Amniotic stem cell (primary cell): Measurements from ENCODE around the gene PTGDR2.

Source experiments
- DNase-seq: peaks from one replicate; lab custom pipeline; 2025; lab: John Stamatoyannopoulos, UW

The PTGDR2 gene

DNA sequence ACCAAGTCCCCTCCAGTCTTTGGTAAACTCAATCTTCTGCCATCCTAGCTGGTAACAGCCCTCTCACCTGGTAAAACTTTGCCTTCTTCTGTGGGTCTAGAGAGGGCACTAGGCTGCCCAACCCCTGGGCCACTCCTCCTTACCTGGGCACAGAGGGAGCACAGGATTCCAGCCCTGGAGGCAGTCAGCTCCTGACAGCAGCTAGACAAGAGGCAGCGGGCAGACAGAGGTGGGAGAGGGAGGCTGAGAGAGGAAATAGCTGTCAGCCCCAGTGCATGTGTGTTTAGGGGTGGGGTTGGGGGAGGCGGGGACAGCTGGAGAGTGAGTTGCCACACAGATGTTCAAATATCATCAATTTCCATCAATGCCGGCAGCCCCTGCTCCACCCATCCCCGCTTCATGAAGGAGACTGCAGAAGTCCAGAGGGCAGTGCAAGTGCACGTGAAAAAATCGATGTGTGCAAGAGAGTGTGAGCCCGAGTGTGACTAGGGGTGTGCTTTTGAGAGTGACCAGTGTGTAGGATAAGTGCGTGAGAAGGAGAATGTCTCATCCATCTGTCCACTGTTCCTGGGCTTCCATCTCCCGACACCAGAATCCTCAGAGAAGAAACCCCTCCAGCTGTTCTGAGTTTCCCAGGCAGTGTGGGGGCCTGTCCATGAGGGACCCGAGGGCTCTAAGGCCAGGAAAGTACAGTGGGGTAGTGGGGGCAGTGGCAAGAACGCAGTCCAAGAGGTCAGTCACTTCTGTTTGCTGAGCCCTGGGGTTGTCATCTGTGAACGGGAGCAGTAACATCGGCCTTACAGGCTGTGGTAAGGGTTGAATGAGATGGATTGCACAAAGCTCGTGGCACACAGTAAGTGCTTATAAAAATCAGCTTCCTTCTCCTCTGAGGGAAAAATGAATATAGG, at the start of gene PTGDR2:
Gene PTGDR2 (minus strand): TSS at position 225 of the 908 bp plus-strand sequence. CDS start 2,228 bp downstream, outside the sequence.
- no peak for DNase-seq

DNA sequence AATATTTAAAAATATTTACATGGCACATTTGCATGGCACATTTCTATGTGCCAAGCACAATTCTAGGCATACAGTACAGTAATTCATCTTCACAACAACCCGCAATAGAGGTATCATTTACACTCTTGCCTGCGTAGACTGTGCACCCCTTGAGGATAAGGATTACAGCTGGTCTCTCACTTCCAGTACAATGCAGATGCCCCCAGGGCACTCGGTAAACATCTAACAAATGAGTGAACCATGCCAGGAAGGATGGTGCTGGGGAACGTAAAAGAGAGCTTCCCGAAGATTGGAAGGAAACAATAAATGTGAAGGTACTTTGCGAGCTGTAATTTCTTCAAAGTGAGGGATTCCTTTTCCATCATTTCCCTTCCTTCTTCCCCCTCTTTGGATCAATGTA, 49.3 kb upstream of the PTGDR2 start:
- DNase-seq, result no peak

DNA sequence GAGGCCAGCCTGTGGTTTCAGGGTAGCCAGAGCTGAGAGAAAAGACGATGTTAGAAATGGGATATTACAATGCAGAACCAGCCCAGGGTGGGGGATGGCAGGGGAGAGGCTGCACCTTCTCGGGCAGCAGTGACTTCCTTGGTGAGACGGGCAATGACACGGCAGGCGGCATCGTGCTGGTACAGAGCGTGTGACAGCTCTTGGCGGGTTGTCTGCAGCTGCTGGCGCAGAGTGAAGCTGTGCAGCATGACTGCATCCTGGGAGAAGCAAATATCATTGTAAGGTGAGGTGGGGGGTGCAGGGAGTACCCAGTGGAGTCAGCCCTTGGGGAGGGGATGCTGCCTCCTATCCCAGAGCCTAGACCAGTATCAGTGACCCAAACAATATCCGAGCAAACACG, 46.9 kb upstream of the PTGDR2 start:
- DNase-seq, result no peak

DNA sequence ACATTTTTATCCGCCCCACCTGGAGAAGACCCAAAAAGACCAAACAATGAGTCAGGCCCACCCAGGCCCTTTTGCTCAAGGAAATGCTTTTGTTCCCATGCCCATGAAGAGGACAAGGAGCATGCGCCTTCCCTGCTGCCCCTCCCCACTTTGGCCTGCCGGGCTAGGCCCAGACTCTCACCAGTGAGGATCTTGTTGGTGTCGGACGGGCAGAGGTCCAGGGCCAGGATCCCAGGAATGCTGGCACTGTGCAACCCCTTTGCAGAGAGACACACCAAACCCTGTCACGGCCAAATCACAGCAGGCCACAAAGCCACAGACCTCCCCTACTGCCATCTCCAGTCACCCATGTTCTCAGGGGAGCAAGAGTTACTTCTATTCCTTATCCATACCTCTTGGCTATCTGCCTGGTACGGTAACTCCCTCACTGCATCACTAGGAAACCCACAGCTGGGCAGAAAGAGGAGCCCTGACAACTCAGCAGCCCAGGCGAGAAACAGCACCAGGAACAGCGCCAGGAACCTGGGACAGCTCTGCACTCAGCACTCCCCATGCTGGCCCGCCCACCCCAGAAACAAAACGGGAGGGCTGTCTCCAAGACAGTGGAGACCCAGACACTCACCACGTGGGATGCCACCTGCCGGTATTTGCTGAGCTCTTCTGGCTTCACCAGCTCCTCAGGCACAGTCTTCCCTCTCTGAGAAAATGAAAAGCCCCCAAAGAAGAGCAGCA, 45.1 kb upstream of the PTGDR2 start:
- no peak for DNase-seq

DNA sequence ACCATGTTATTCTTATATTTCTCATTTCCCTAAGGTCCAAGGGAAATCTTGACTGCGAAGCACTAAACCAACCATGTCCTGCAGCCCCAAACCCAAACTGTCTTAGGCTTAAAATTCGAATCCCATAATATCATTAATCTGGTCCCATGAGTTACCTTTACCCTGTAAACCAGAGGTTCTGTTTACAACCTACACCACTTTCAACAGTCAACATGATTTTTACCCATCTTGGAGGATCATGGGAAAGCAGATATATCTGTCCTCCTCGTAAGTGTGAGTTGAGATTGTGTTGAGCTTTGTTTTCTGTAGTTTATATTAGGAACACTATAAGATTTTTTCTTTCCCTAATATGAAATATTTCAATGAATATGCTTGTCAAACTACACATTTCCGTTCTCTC, 44.2 kb upstream of the PTGDR2 start:
- no peak for DNase-seq

DNA sequence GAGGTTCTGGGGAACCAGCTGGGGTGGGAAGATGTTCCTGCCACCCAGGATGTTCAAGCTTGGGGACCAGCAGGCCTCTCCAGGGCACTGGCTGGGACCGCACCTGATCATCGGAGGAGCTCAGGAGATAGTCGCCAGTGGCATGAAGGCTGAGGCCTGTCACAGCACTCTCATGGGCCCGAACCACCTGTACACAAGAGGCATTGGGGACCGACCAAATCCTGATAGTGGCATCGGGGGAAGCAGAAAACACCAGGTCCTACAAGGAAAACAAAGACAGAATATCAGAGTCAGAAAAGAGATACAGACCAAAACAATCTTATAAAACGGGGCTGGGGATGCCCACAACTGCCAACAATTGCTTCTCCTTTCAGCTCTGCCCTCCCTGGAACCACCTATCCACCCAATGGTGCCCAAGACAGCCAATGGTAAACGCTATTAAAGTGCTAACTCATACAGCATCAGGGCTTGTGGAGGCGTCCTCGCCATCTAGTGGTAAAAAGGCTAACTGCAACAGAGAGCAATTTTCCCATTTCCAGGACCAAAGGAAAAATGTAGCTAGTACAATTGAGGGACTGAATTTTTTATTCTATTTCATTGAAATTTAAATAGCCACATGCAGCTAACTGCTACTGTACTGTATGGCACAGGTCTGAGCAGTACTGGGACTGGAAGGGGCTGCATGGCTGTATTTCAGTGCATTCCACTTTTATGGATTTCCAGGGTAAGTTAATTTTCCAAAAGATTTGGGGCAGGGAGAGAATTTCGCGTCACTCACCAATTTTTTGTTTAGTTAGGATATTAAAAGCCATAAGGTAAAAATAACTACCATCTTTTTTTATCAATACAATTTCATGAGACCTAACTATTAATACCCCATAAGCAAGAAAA, 43.5 kb upstream of the PTGDR2 start:
- DNase-seq, result peak; percentile 22

DNA sequence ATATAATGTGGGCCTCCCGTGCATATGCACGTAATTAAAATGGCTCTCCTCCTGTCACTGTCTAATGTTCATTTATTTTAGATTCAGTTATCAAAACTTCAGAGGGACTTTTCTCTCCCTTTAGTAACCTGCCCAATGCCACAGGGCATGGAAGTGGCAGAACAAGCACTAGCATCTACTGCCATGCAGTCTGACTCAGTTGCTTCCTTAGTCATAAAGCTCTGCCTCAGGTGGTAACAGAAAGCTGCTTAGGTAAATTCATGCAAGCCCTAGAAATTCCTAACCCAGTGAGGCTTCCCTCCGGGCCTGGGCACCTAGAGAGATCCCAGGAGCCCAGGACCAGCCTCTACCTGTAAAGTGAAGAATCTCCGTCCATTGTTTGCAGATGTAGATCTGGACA, 41.7 kb upstream of the PTGDR2 start:
- DNase-seq, result no peak

DNA sequence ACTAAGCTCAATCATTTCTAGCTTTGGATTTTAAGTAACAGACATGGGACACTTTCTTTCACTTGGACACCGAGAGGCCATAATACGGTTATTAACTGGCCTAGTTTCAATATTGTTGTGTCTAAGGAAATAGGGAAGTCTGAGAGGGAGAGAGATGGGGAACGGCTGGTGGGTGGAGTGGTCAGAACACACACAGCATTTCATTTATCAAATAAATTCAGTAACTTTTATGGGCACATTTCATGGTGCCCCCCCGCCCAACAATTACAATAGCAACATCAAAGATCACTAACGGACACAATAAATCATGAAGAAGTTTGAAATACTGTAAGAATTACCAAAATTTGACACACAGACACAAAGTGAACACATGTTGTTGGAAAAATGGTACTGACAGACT, 39.9 kb upstream of the PTGDR2 start:
- no peak for DNase-seq

DNA sequence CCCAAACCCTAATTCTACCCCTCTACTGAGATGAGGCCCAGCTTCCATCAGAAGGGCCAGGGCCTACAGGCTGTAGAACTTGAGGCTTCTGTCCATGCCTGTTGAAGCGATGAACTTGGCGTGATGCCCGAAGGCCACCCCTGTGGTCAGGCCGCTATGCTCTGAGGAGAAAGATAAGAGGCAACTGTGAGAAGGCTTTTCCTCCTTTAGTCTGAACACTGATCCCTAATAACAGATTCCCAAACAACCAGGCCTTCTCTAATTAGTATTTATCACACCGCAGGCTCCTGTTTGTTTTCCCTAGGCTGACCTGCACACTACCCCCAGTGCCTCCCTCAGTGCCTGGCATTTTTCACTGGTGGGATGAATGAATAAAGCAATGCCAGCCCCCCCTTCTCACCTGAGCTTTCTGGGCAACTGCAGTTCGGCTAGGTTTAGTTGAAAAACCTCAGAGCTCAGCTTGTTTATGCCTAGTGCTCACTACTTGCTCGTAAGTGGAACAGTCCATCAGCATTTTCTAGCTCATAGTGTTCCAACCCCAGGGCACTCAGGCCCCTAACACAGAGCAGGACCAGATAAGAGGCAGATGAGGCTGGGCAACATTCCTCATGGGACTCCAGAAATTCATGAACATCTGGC, 35.5 kb upstream of the PTGDR2 start:
- no peak for DNase-seq

DNA sequence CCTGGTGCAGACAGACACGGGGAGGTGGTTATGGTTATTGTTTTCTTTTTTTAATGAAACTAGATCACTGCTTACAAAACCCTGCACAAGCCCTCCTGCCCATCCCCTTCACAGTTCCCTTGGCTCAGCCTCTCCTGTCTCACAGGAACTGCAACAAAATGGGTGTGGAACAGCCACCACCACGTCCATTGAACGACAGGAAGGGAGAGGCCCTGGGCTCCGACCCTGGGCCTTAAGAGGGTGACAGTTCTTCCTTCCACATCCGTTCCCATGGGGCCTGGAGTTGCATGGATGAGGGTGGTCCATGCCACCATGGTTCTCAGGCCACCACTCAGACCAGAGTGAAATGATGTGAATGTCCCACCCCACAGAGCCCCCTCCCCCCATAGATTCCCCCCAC, 34.9 kb upstream of the PTGDR2 start:
- no peak for DNase-seq

DNA sequence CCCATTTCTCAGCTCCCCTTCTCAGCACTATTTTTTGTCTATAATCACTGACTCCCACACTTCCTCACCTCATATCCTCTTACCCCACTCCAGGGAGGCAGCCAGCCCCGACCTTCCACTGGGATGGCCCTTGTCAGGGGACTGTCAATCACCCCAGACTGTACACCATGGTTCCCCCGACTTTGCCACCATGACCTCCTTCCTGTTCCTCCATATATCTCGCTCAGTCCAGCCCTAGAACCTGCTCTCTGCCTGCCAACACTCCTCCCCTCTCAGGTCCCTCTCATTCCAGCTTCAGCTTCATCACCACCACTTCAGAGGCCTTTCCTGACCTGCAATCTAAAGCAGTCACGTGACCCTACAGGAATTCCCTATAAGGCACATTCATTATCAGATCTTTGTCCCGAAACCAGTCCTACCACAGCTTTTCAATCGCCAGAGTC, 34.1 kb upstream of the PTGDR2 start:
- no peak for DNase-seq

DNA sequence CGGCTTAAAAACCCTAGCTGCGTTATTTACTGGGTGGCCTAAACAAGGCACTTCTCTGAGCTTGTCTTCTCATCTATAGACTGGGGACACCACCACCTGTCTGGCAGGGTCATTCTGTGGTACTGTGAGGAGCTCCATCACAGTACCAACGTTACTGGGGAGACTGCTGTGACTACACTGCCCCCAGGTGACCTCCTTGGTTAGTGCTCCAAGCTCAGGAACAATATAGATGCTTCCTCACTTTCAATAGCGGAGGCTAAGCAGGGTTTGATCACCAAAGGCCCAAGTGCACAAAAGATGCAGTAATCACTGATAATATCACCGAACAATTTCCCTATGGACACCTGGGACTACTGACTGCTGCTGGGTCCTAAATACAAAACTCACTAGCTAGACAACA, 31.8 kb upstream of the PTGDR2 start:
- no peak for DNase-seq

DNA sequence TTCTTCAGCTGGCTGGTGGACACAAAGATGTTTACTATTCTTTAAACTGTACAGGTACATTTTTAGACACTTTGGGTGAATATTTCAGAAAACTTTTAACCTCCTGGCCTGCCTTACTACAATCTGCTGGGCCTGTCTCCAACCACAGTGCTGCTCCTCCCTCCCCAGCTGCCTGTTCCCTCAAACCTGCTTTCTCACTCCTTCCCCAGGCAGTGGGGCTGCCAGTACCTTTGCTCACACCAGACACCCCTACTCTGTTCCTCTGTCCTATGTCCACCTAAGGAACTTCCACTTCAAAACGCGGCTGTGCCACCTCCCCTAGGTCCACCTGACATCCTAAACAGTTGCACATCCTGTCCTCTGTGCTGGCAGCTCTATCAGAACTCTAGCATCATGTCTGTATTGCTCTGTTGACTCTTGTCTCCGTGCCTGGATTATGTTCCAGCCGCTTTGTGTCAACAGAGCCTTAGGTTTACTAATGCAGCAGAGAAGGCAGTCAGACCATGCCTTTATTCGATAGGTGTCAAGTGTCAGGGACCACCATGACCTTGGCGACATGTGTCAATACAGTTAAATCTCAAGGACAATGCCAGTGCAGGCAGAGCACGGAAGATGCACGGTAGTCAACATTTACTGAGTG, 25.0 kb upstream of the PTGDR2 start:
- DNase-seq, result no peak

DNA sequence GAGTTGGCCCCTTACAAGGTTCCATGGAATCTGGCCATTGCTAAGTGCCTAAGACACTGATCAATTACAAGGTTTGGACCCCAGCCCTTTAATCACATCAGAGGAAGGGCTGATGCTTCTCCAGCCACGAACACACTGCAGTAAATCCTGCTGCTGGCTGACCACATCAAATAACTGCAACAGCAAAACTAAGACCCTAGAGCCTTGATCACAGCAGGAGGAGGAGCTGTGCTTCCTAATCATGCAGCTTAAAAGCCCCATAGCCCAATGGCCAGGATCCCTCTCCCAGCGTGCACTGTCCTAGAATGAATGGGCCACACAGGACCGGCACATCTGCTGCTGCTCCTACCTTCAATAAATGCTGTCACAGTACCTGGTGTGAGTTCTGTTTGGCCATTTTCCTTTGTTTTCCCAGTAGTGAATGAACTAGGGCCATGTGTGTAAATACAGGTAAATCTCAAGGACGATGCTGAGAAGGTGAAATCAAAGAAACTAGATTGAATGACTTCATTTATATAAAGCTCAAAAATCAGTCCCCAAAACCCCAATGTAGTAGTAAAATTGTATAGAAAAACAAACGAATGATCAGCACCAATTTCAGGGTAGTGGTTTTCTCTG, 24.3 kb upstream of the PTGDR2 start:
- no peak for DNase-seq

DNA sequence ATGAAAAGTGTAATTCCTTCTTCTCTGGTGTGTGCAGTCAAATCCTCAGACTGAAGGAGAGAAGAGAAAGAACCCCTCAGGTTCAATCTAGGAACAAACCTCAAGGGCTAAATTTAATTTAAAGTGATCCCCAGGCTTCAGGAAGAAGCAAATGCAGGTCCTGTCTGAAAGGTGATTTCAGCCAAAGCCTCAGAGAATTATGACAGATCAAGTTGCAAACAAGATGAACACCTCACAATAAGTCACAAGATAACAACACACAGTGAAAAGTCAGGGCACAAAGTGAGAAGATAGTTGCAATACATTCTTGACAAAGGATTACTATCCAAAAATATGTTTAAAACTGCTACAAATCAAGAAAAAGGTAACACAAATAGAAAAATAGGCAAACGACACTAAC, 23.4 kb upstream of the PTGDR2 start:
- no peak for DNase-seq

DNA sequence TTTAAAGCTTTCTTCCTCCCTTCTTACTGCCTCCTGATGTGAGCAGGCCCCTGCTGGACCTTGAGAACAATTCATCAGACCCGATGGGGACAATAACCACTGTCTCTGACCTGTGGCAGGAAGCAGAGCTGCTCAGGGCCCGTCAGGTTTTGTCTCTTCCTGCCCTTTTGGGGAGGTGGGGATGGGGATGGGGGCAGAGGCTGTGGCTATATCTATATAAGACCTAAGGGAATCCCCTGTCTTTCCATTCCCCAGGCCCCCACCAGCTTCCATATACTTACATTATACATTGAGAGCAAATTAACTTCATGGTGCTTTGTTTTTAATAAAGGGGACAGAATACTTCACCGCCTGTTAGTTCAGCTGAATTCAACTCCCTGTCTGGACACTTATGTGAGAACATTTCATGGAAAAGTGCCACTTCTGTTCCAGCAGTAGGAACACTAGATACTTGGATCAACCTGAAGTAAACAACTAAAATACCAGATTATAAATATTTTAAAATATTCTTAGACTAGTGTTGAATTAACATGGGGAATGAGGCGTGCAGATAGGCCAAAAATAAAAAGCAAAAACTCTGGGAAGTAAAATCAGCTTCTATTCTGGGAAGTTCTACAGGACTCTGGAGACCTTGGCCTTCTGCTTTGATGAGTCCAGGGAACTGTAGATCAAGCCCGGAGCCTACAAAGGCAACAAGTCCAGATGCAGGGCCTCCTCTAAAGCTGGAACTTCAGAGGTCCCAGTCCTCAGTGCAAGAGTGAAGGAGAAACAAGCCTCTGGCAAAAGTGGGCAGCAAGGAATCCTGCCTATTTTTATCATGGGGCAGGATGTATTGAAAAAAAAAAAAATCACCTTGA, 22.7 kb upstream of the PTGDR2 start:
- no peak for DNase-seq

DNA sequence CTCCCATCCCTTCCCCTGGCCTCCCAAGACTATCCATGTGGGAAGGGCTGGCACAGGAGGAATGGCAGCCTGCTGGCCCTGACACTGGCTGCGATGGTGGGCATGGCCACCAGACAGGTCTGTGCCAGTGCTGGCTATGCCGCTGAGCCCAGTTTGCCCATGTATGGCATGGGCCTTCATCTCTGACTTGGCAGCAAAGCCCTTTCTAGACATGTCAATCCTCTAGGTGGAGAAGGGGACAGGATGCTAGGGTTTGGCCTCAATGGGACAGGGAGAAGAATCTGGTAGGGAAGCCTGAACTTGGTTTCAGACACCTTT, 20.4 kb upstream of the PTGDR2 start:
- DNase-seq, result no peak

DNA sequence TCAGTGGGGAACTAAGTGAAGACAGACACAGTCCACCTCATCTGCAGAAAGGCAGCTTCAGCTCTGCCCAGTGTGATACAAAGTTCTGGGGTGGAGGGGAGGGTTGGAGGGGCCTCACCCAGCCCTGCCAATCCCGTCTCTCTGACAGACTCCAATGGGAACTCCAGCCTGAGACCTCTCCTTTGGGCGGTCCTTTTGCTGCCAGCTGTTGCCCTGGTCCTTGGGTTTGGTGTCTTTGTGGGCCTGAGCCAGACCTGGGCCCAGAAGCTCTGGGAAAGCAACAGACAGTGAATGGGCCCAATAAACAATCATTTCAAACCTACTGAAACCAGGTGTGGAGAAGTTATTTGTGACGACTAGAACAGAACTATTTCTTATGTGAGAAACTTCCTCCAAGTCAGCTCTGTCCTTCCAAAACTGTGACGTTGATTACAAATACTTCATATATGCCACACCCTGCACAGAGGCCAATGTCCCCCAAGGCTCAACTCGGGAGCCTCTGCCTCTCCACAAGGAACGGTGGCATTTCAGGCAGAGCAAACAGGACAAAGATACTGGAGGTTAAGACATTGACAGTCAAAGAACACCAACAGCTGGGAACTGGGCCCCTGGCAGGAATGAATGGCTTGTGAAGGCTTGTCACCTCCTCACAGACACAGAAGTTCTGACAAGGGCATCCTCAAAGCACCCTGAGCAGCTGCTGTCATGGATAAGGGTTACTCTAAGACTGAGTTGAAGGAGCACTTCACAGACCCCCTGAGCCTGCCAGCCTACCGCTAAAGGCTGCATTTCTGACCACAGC, 19.8 kb upstream of the PTGDR2 start:
- DNase-seq, result no peak
